C4-2B (cell line): Measurements from ENCODE around the gene UQCRHL.
A peak's percentile ranks its signal among the peaks of the same experiment; 100 is the strongest.
"Not testable (repeated sequence)": the region's sequence is repeated elsewhere in the genome, so short reads cannot be mapped to it uniquely, and the experiment has no call there.

Source experiments
- H3K27ac ChIP-seq: fragments of 450-650 bp; 2 replicates; pipeline ENCODE4 v1.5.1; 2017
- CTCF ChIP-seq: fragments of 450-650 bp; conservative IDR thresholded peaks from 2 replicates; pipeline ENCODE4 v1.5.1; 2017; ENCODE audit warnings: mild to moderate bottlenecking
- ZFX ChIP-seq: fragments of 450-650 bp; IDR thresholded peaks from 2 replicates; pipeline ENCODE4 v1.6.1; 2017

Gene UQCRHL

GRCh38 chr1:15833069-15833679, 25.7 kb upstream of the UQCRHL start:
- TF ChIP-seq ZFX (no peak), CTCF (no peak)

GRCh38 chr1:15830258-15830657, 22.8 kb upstream of the UQCRHL start:
- no peak overlapping the region for H3K27ac ChIP-seq
- TF ChIP-seq ZFX, result no peak
- no peak for TF ChIP-seq CTCF

More at GRCh38 chr1:15833069-15833679, 25.7 kb upstream of the UQCRHL start:
- H3K27ac ChIP-seq, result peak overlapping the region; percentile 73

- H3K27ac ChIP-seq, result not testable (repeated sequence)
Observed at GRCh38 chr1:15828931-15829330, 21.5 kb upstream of the UQCRHL start.

GRCh38 chr1:15827567-15827966, 20.1 kb upstream of the UQCRHL start:
- not testable (repeated sequence) for H3K27ac ChIP-seq

GRCh38 chr1:15826810-15827507, 19.5 kb upstream of the UQCRHL start:
- peak overlapping the region; percentile 13; the same call in 1 of the 2 replicates for H3K27ac ChIP-seq
- no peak for TF ChIP-seq ZFX
- TF ChIP-seq CTCF, result no peak

GRCh38 chr1:15825800-15826199, 18.4 kb upstream of the UQCRHL start:
- no peak overlapping the region for H3K27ac ChIP-seq
- TF ChIP-seq ZFX, result no peak
- no peak for TF ChIP-seq CTCF

- H3K27ac ChIP-seq, result no peak overlapping the region
- TF ChIP-seq ZFX (no peak), CTCF (no peak)
Observed at GRCh38 chr1:15820478-15820877, 13.0 kb upstream of the UQCRHL start.

- H3K27ac ChIP-seq, result no peak overlapping the region
- TF ChIP-seq CTCF (no peak), ZFX (no peak)
Observed at GRCh38 chr1:15816674-15817073, 9.2 kb upstream of the UQCRHL start.
